ENCODE results near the gene TTC27.

TTC27 gene

GRCh38 chr2:32666704-32667103, 38.9 kb downstream of the TTC27 start:
- FAIRE-seq (no peak), DNase-seq (ENCODE audit: low spot score) (no peak)

- FAIRE-seq (no peak), DNase-seq (ENCODE audit: low spot score) (no peak)
These were observed 40.4 kb downstream of the TTC27 start for GRCh38 chr2:32668254-32668653.

GRCh38 chr2:32671885-32672533, 44.2 kb downstream of the TTC27 start:
- DNase-seq (ENCODE audit: low spot score) (no peak), FAIRE-seq (no peak)

GRCh38 chr2:32678825-32679224, 51.0 kb downstream of the TTC27 start:
- DNase-seq (ENCODE audit: low spot score) = no peak

GRCh38 chr2:32680942-32681341, 53.1 kb downstream of the TTC27 start:
- peak; percentile 75 for FAIRE-seq
- DNase-seq (ENCODE audit: low spot score) = no peak

More at GRCh38 chr2:32678825-32679224, 51.0 kb downstream of the TTC27 start:
- no peak for FAIRE-seq

GRCh38 chr2:32683520-32684086, 55.8 kb downstream of the TTC27 start:
- no peak for FAIRE-seq
- no peak for DNase-seq (ENCODE audit: low spot score)

- FAIRE-seq (peak; percentile 38), DNase-seq (ENCODE audit: low spot score) (no peak)
These were observed 60.7 kb downstream of the TTC27 start for GRCh38 chr2:32688541-32688940.

- DNase-seq (ENCODE audit: low spot score) (no peak), FAIRE-seq (no peak)
These were observed 63.8 kb downstream of the TTC27 start for GRCh38 chr2:32691678-32692077.

GRCh38 chr2:32696439-32696838, 68.6 kb downstream of the TTC27 start:
- FAIRE-seq = no peak
- no peak for DNase-seq (ENCODE audit: low spot score)

GRCh38 chr2:32697156-32697555, 69.3 kb downstream of the TTC27 start:
- FAIRE-seq (no peak), DNase-seq (ENCODE audit: low spot score) (no peak)

GRCh38 chr2:32699151-32699550, 71.3 kb downstream of the TTC27 start:
- no peak for DNase-seq (ENCODE audit: low spot score)
- FAIRE-seq = no peak

GRCh38 chr2:32701806-32702205, 74.0 kb downstream of the TTC27 start:
- FAIRE-seq (no peak), DNase-seq (ENCODE audit: low spot score) (no peak)

GRCh38 chr2:32702303-32703064, 74.6 kb downstream of the TTC27 start:
- DNase-seq (ENCODE audit: low spot score) (no peak), FAIRE-seq (no peak)

- DNase-seq (ENCODE audit: low spot score) (no peak), FAIRE-seq (no peak)
These were observed 79.1 kb downstream of the TTC27 start for GRCh38 chr2:32706815-32707579.

GRCh38 chr2:32711219-32711618, 83.4 kb downstream of the TTC27 start:
- DNase-seq (ENCODE audit: low spot score) = peak; percentile 12
- FAIRE-seq = no peak

GRCh38 chr2:32711908-32712501, 84.2 kb downstream of the TTC27 start:
- FAIRE-seq (no peak), DNase-seq (ENCODE audit: low spot score) (no peak)

- DNase-seq (ENCODE audit: low spot score) (no peak), FAIRE-seq (no peak)
These were observed 85.0 kb downstream of the TTC27 start for GRCh38 chr2:32712870-32713269.

GRCh38 chr2:32714521-32714920, 86.7 kb downstream of the TTC27 start:
- FAIRE-seq = no peak
- no peak for DNase-seq (ENCODE audit: low spot score)

GRCh38 chr2:32715391-32715841, 87.6 kb downstream of the TTC27 start:
- FAIRE-seq (no peak), DNase-seq (ENCODE audit: low spot score) (no peak)

GRCh38 chr2:32715981-32716380, 88.1 kb downstream of the TTC27 start:
- DNase-seq (ENCODE audit: low spot score) (no peak), FAIRE-seq (no peak)

GRCh38 chr2:32716598-32716997, 88.7 kb downstream of the TTC27 start:
- FAIRE-seq (no peak), DNase-seq (ENCODE audit: low spot score) (no peak)

Data from RCC 7860 (cell line).